Body of pancreas (tissue), 4 donors: ENCODE results near the gene CZIB.

Experiments used
- POLR2A ChIP-seq, 3 donors: fragments of 450-650 bp; IDR thresholded peaks; one replicate each; pipeline ENCODE4 v1.6.1; 2016; ENCODE audit warnings: antibody characterized with exemption in 3 of 3, mild to moderate bottlenecking in 2 of 3
- TF ChIP-seq, protein P1 (sequence below), 7 experiments: fragments of 450-650 bp in 4 of 7; fragments of 200-600 bp in 3 of 7; sonication (generic) in 3 of 7; IDR thresholded peaks; one replicate each; pipeline ENCODE4 v1.5.1; 2016 to 2019; ENCODE audit warnings: antibody characterized with exemption in 7 of 7

- TF ChIP-seq, protein P1, sequence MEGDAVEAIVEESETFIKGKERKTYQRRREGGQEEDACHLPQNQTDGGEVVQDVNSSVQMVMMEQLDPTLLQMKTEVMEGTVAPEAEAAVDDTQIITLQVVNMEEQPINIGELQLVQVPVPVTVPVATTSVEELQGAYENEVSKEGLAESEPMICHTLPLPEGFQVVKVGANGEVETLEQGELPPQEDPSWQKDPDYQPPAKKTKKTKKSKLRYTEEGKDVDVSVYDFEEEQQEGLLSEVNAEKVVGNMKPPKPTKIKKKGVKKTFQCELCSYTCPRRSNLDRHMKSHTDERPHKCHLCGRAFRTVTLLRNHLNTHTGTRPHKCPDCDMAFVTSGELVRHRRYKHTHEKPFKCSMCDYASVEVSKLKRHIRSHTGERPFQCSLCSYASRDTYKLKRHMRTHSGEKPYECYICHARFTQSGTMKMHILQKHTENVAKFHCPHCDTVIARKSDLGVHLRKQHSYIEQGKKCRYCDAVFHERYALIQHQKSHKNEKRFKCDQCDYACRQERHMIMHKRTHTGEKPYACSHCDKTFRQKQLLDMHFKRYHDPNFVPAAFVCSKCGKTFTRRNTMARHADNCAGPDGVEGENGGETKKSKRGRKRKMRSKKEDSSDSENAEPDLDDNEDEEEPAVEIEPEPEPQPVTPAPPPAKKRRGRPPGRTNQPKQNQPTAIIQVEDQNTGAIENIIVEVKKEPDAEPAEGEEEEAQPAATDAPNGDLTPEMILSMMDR (IDR thresholded peaks at IDR 0.05) = no peak
- TF ChIP-seq POLR2A (IDR thresholded peaks at IDR 0.05) = no peak
Observed at GRCh38 chr1:53242381-53242780, 21.9 kb upstream of the CZIB start.
